HepG2 (cell line): Measurements from ENCODE around the gene ESRP2. TPM values are rescaled to one million over a fixed set of nuclear protein-coding genes. Genes with fewer than 3 reads are reported as not detected.

ENCODE experiments used
- ARNTL ChIP-seq: sonication (generic); formaldehyde crosslinking; IDR thresholded peaks from 2 replicates; pipeline ENCODE4 v1.4.0; 2020; ENCODE audit warnings: mild to moderate bottlenecking, missing genetic modification reagents
- ATAD3A ChIP-seq: sonication (generic); formaldehyde crosslinking; IDR thresholded peaks from 2 replicates; pipeline ENCODE4 v1.4.0; 2020; ENCODE audit warnings: missing genetic modification reagents
- CHCHD3 ChIP-seq: sonication (generic); formaldehyde crosslinking; IDR thresholded peaks from 2 replicates; pipeline ENCODE4 v1.8.0; 2022; ENCODE audit warnings: mild to moderate bottlenecking, missing genetic modification reagents, moderate library complexity
- E2F5 ChIP-seq: sonication (generic); formaldehyde crosslinking; conservative IDR thresholded peaks from 2 replicates; pipeline ENCODE4 v1.4.0; 2020; ENCODE audit warnings: missing genetic modification reagents
- EP300 ChIP-seq, 3 experiments: sonication (generic) in 1 of 3; formaldehyde crosslinking in 1 of 3; IDR thresholded peaks; 2 replicates each; pipeline versions ENCODE4 v1.5.1 to v1.6.1; 2011 to 2020; ENCODE audit warnings: low read depth in 2 of 3, low read length in 2 of 3, borderline replicate concordance in 1 of 3, improper control_type of control experiment in 1 of 3, mild to moderate bottlenecking in 1 of 3, missing genetic modification reagents in 1 of 3, moderate library complexity in 1 of 3
- FIP1L1 ChIP-seq: fragments of 200-400 bp; formaldehyde crosslinking; IDR thresholded peaks from 2 replicates; pipeline ENCODE4 v1.6.1; 2018; ENCODE audit warnings: low read depth, mild to moderate bottlenecking, low read length, moderate library complexity, borderline replicate concordance; ENCODE audit not compliant: insufficient read depth
- HOXD1 ChIP-seq: sonication (generic); formaldehyde crosslinking; IDR thresholded peaks from 2 replicates; pipeline ENCODE4 v1.5.0; 2020; ENCODE audit warnings: missing genetic modification reagents
- KLF15 ChIP-seq: sonication (generic); formaldehyde crosslinking; IDR thresholded peaks from 2 replicates; pipeline ENCODE4 v1.8.1; 2023; ENCODE audit warnings: borderline replicate concordance, mild to moderate bottlenecking, inconsistent platforms, missing genetic modification reagents, mixed read lengths
- MAX ChIP-seq: IDR thresholded peaks from 2 replicates; pipeline ENCODE4 v1.6.1; 2012; ENCODE audit warnings: inconsistent platforms
- MIXL1 ChIP-seq: IDR thresholded peaks from 2 replicates; pipeline ENCODE4 v1.6.1; 2016
- REXO4 ChIP-seq: sonication (generic); formaldehyde crosslinking; IDR thresholded peaks from 2 replicates; pipeline ENCODE4 v1.8.0; 2022; ENCODE audit warnings: missing genetic modification reagents, mild to moderate bottlenecking, borderline replicate concordance
- SMC3 ChIP-seq: IDR thresholded peaks from 2 replicates; pipeline ENCODE4 v1.6.1; 2011; ENCODE audit warnings: low read length, improper control_type of control experiment
- SOX13 ChIP-seq, 3 experiments: fragments of 450-650 bp in 1 of 3; sonication (generic) in 1 of 3; formaldehyde crosslinking in 1 of 3; IDR thresholded peaks in 2 of 3; conservative IDR thresholded peaks in 1 of 3; 2 replicates each; pipeline versions ENCODE4 v1.5.0 to v1.6.1; 2016 to 2020; ENCODE audit warnings: antibody characterized with exemption in 1 of 3, mild to moderate bottlenecking in 1 of 3, missing compliant biosample characterization in 1 of 3, missing genetic modification reagents in 1 of 3, moderate library complexity in 1 of 3
- STAT5B ChIP-seq: sonication (generic); formaldehyde crosslinking; IDR thresholded peaks from 2 replicates; pipeline ENCODE4 v1.4.0; 2020; ENCODE audit warnings: missing genetic modification reagents
- YY1 ChIP-seq: IDR thresholded peaks from 2 replicates; pipeline ENCODE4 v1.6.1; 2011; ENCODE audit warnings: low read length, low read depth, moderate library complexity, mild to moderate bottlenecking; ENCODE audit not compliant: insufficient read depth, insufficient replicate concordance
- ZFP37 ChIP-seq: sonication (generic); formaldehyde crosslinking; IDR thresholded peaks from 2 replicates; pipeline ENCODE4 v1.4.0; 2020; ENCODE audit warnings: missing genetic modification reagents, borderline replicate concordance
- ZNF224 ChIP-seq: sonication (generic); formaldehyde crosslinking; IDR thresholded peaks from 2 replicates; pipeline ENCODE4 v1.5.0; 2020; ENCODE audit warnings: mild to moderate bottlenecking, missing genetic modification reagents
- ZNF597 ChIP-seq: sonication (generic); formaldehyde crosslinking; IDR thresholded peaks from 2 replicates; pipeline ENCODE4 v1.5.0; 2020; ENCODE audit warnings: missing genetic modification reagents
- ZNF619 ChIP-seq: sonication (generic); formaldehyde crosslinking; IDR thresholded peaks from 2 replicates; pipeline ENCODE4 v1.4.0; 2020; ENCODE audit warnings: mild to moderate bottlenecking, missing genetic modification reagents
- ZNF639 ChIP-seq: conservative IDR thresholded peaks from 2 replicates; pipeline ENCODE4 v1.6.1; 2018; ENCODE audit warnings: missing genetic modification reagents
- ZNF7 ChIP-seq: IDR thresholded peaks from 2 replicates; pipeline ENCODE4 v1.6.1; 2016; ENCODE audit warnings: missing biosample characterization, missing genetic modification reagents
- ZNF761 ChIP-seq: sonication (generic); formaldehyde crosslinking; conservative IDR thresholded peaks from 2 replicates; pipeline ENCODE4 v1.4.0; 2020; ENCODE audit warnings: mild to moderate bottlenecking, missing genetic modification reagents
- ZSCAN29 ChIP-seq: sonication (generic); formaldehyde crosslinking; conservative IDR thresholded peaks from 2 replicates; pipeline ENCODE4 v1.4.0; 2020; ENCODE audit warnings: mild to moderate bottlenecking, missing genetic modification reagents
- polyA plus RNA-seq, 8 experiments: library from polyadenylated mRNA; depleted of rRNA in 3 of 8; stranded (reverse) in 7 of 8; unstranded in 1 of 8; fragments of >200 nt; fragmentation: Illumina TruSeq in 4 of 8; extraction: Trizol in 4 of 8; gene quantifications; 2 replicates each; pipeline versions ENCODE4 v1.2.1 to v1.2.3, GENCODE V29; 2011 to 2016; ENCODE audit warnings: low read depth in 4 of 8, missing spikeins in 1 of 8, mixed read lengths in 1 of 8; ENCODE audit not compliant: insufficient read depth in 1 of 8
- total RNA-seq, 5 experiments: library from RNA; depleted of rRNA; stranded (reverse); fragments of >200 nt; fragmentation: Illumina TruSeq; extraction: Trizol; gene quantifications; 2 replicates each; pipeline ENCODE4 v1.2.3, GENCODE V29; 2016; ENCODE audit warnings: low read depth in 1 of 5

Gene ESRP2
- total and polyA plus RNA-seq, 2 of the 13 experiments (the other 11 are each of a cell fraction or from before 2014, with no cell fraction given), result 21.1 to 32.4 TPM

- TF ChIP-seq ZFP37 (no peak), ZNF761 (CRISPR knock-in tag) (no peak; the same call in 1 of the 2 replicates), REXO4 (CRISPR knock-in tag) (no peak), KLF15 (0 out of 2 replicates have a peak, but pooled peaks have one; percentile 57), YY1 (peak; percentile 32), MAX (peak; percentile 72), E2F5 (CRISPR knock-in tag) (no peak), ZNF619 (CRISPR knock-in tag) (no peak), ZNF597 (CRISPR knock-in tag) (no peak), ARNTL (CRISPR knock-in tag) (peak; percentile 71; the same call in 1 of the 2 replicates), FIP1L1 (no peak), HOXD1 (peak; percentile 43; the same call in 1 of the 2 replicates), SMC3 (no peak), ATAD3A (CRISPR knock-in tag) (0 out of 2 replicates have a peak, but pooled peaks have one; percentile 74), ZNF639 (no peak), SOX13 (IDR thresholded peaks at IDR 0.05) (no peak), SOX13 (CRISPR knock-in tag; conservative IDR thresholded peaks at IDR 0.05 in 1 of 2, IDR thresholded peaks at IDR 0.05 in 1 of 2) (no peak), ZNF224 (CRISPR knock-in tag) (0 out of 2 replicates have a peak, but pooled peaks have one; percentile 7), ZNF7 (CRISPR knock-in tag) (no peak), CHCHD3 (no peak), EP300 (IDR thresholded peaks at IDR 0.05; ENCODE audit: low read depth in 2 of 2, low read length in 2 of 2) (no peak), EP300 (CRISPR knock-in tag; IDR thresholded peaks at IDR 0.05; ENCODE audit: borderline replicate concordance) (no peak), ZSCAN29 (peak; percentile 49), MIXL1 (CRISPR knock-in tag) (no peak), STAT5B (CRISPR knock-in tag) (no peak)
These were observed 630 bp downstream of the ESRP2 start (continued) for GRCh38 chr16:68235108-68235886.
